Measurements from ENCODE around the gene UBXN11. TPM values are rescaled to one million over a fixed set of nuclear protein-coding genes. Genes with fewer than 3 reads are reported as not detected.
"Not testable (repeated sequence)": the region's sequence is repeated elsewhere in the genome, so short reads cannot be mapped to it uniquely, and the experiment has no call there.

UBXN11 gene
- total RNA-seq, 1 donor from 2014 or later, result 3.0 TPM

DNA sequence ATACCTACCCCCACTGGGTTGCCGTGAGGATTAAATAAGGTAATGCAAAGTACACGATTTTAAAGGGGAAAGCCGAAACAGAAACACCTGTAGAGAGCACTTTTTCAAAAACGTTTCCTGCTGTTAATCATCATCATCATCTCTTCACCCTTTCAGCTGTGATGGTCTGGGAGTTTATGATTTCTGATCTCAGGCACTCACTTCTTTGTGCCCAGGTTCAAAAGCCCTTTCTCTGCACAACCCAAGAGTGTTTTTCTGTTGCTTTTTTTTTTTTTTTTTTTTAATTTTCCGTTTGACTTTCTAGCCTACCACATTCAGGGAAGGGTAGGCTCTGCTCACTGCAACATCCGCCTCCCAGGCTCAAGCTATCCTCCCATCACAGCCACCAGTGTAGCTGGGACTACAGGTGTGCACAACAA lies 936 bp upstream of the UBXN11 start:
- DNase-seq (ENCODE audit: low read depth, low spot score), result no peak

GRCh38 chr1:26305667-26306289 lies 658 bp downstream of the UBXN11 start:
- DNase-seq (ENCODE audit: low read depth, low spot score), result no peak

DNA sequence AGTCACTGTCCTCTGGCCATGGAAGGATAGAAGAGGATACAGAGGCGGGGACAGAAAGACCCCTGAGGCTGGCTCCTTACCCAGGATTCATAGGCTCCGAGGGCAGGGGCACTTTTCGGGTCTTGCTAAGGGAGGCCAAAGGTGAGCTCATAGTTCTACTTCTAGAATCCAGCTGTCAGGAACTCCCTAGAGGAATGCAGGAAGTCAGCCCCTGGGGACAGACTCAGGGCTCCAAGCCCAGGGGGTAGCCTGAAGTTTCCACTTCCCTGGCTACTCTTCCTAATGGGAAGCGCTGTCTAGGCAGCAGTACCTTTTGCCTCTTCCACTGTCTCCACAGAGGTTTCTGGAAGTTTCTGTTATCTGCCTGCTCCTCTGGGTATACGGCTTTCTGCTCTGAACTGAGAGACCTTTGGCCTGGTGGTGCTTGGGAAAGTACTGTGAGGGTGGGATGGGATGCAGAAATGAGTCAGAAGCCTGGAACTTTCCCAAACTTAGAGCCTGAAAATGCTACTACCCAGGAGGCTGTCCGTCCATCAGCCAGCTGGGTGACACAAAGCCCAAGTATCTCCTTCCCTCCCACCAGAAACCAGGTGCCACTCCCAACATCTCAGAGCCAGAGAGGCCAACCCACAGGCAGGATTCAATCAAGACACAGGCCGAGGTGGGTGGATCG lies 3.6 kb downstream of the UBXN11 start:
- DNase-seq (ENCODE audit: low read depth, low spot score), result no peak

- DNase-seq (ENCODE audit: low read depth, low spot score), result no peak
Measured at GRCh38 chr1:26300578-26301275, 5.7 kb downstream of the UBXN11 start.

- DNase-seq (ENCODE audit: low read depth, low spot score), result no peak
Measured at GRCh38 chr1:26297791-26298124, 8.7 kb downstream of the UBXN11 start.

DNA sequence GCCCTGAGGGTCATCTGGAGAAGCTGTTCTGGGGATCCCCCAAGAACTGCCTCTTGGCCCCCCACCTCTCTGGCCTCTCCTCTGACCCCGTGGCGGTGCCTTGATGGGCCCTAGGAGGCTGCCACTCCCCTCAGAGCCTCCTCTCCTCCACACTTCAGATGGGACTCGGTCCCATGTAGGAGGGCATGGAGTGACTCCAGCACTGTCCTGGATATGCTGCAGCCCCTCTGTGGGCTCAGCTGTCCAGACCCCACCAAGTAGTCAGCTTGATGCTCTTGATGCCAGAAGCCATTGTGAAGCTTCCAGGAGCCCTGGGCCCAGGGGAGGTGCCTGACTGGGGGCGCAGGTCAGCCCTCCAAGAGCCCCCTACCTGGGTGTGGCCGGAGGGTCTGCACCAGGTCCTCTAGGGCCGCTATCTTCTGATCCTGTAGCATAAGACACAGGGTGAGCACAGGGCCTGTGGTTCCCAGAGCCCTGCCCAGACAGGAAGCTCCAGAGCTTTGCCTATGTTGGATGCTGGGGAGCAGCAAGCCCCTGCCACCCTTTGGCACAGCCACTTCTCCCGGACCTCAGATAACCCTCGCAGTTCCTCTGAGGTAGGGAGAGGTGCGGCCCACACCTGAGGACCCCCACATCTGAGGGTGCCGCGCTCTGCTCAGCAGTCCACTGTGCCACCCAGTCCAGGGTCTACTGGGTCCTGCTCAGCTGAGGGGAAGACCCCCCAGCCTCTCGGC lies 9.2 kb downstream of the UBXN11 start:
- DNase-seq (ENCODE audit: low read depth, low spot score), result no peak

DNA sequence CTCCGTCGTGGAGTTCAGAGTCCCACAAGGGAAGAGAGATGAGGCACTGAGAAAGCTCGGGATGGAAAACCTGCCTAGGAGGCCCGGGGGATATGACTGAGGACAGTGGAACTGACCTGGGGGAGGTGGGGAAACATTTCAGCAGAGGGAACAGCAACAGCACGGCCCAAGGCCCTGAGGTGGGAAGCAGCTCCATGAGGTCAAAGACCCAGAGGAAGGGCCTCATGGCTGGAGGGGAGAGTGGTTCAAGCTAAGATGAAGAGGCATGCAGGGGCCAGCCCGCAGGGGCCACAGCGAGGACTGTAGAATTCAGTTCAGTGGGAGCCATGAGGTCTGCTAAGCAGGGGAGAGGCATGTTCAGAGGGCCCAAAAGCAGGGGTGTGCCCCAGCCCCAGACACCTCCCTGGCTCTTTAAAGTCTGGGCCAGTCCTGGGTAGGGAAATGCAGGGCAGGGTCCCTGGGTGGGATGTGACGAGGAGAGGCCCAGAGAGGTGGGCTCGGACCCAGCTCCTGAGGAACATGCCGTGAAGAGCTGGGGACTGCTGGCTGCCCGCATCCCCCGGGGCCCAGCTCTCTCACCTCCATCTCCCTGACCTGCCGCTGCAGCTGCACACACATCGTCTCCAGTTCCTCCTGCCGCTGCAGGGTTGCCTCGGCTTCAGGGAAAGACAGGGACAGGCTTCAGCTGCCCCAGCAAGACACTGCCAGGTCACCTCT lies 9.9 kb downstream of the UBXN11 start:
- no peak for DNase-seq (ENCODE audit: low read depth, low spot score)

- no peak for DNase-seq (ENCODE audit: low read depth, low spot score)
Measured at GRCh38 chr1:26295194-26296138, 11.0 kb downstream of the UBXN11 start.

DNA sequence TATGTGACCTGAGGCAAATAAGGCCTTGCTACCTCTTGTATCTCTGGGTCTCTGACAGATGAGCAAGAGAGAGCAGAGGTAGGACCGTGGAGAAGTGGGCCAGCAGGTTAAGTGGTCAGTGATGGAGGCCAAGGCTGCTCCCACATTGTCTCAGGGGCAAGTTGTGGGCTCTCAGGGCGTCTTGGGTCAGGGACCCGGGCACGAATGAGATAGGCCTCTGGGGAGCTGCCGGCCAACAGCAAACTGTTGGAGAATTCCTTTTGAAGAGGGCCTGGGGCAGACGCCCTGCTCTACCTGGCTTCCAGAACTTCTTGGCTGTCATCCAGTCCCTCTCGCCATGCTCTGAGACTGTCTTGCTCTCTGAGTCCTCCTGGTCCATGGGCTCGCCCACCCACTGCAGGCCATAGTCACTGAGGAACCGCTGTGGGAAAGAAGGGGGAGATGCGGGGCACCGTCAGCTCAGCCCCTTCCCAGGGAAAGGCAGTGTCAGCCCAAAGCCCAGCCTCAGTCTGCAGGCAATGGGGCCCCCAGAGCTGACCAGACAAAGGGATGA lies 12.4 kb downstream of the UBXN11 start:
- DNase-seq (ENCODE audit: low read depth, low spot score), result no peak

- DNase-seq (ENCODE audit: low read depth, low spot score), result not testable (repeated sequence)
Measured at GRCh38 chr1:26292735-26293134, 13.7 kb downstream of the UBXN11 start.

GRCh38 chr1:26291939-26292338 lies 14.5 kb downstream of the UBXN11 start:
- no peak for DNase-seq (ENCODE audit: low read depth, low spot score)

- no peak for DNase-seq (ENCODE audit: low read depth, low spot score)
Measured at GRCh38 chr1:26291433-26291832, 15.0 kb downstream of the UBXN11 start.

GRCh38 chr1:26290882-26291261 lies 15.6 kb downstream of the UBXN11 start:
- DNase-seq (ENCODE audit: low read depth, low spot score), result no peak

DNA sequence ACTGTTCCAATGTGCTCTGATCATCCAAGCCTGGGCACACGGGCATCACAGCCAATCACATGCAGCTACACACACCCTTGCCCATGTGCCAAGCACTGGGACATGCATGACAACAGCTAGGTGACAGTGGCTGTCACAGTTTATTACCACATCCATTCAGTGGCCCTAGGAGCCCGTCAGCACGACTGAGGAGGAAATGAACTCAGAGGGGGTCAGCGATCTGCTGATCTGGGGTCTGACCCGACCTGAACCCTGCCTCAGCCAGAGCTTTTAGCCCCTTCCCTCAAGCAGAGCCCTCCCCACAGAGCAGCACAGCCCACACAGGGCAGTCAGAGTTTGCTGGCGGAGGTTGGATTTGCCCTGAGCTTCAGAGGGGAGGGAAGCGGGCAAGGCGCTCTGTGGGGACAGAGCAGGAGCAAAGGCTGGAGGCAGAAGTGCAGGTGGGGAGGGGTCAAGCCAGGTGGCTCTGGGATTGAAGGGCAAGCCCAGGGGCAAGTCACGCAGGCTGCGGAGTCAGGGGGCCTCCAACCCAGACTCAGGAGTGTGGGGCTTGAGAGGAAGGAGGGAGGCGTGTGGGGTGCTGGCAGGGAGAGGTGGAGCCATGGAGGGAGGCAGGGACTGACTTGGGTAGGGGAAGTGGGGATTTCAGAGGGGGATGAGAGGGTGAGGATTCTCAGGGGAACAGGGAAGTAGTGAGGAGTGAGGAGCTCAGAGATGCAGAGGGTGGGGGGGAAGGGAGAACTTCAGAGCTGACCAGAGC lies 16.1 kb downstream of the UBXN11 start:
- no peak for DNase-seq (ENCODE audit: low read depth, low spot score)

GRCh38 chr1:26289158-26290059 lies 17.0 kb downstream of the UBXN11 start:
- no peak for DNase-seq (ENCODE audit: low read depth, low spot score)

DNA sequence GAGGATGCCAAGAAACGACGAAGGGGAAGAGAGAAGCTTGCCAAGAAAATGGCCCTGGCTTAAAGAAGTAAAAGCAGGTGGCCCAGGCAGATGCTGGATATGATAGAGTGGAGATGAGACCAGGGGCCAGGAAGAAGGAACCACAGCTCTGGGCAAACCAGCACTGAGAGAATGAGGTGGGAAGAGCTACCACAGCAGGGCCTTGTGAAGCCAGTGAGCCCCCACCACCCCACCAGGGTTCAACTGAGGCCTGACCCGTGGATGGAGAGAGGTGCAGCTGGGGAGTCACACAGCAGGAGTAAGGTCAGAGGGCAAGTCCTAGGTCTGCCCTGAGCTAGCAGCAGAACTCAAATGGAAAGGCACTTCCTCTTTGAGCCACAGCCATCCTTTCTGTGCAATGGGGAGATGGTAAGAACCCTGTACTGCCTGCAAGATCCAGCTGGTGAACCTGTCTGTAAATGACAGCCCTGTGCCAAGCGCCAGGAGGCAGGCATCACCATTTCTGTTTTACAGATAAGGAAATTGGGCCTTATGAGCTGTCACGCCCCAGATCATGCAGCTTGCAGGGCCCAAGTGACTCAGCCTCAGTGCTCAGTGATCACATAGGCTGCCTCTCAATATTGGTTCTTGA lies 18.0 kb downstream of the UBXN11 start:
- DNase-seq (ENCODE audit: low read depth, low spot score), result no peak

- DNase-seq (ENCODE audit: low read depth, low spot score), result no peak
Measured at GRCh38 chr1:26287811-26288210, 18.6 kb downstream of the UBXN11 start.
